DMS114 treated with DMSO at 0.1 percent for 48 hours (cell line): ENCODE measurements around the gene ACD.
"Not testable (repeated sequence)": the region's sequence is repeated elsewhere in the genome, so short reads cannot be mapped to it uniquely, and the experiment has no call there.

Experiments used
- DNase-seq: peaks from one replicate; lab custom pipeline; 2025; ENCODE audit not compliant: unreplicated experiment; lab: John Stamatoyannopoulos, UW

ACD gene

GRCh38 chr16:67659675-67660563, at the start of gene ACD:
TSS of gene ACD (minus strand) at chr16:67660260. CDS start at chr16:67660220, 40 bp downstream.
- peak; percentile 81 for DNase-seq

- DNase-seq = no peak
Measured at GRCh38 chr16:67709050-67709449, 49.0 kb upstream of the ACD start.

- no peak for DNase-seq
Measured at GRCh38 chr16:67708368-67708771, 48.3 kb upstream of the ACD start.

- no peak for DNase-seq
Measured at GRCh38 chr16:67707790-67708189, 47.7 kb upstream of the ACD start.

GRCh38 chr16:67707210-67707609, 47.1 kb upstream of the ACD start:
- no peak for DNase-seq

- no peak for DNase-seq
Measured at GRCh38 chr16:67704110-67704509, 44.0 kb upstream of the ACD start.

- DNase-seq = no peak
Measured at GRCh38 chr16:67703626-67704025, 43.6 kb upstream of the ACD start.

GRCh38 chr16:67702130-67702529, 42.1 kb upstream of the ACD start:
- no peak for DNase-seq

- DNase-seq = no peak
Measured at GRCh38 chr16:67701420-67701819, 41.4 kb upstream of the ACD start.

GRCh38 chr16:67699265-67699664, 39.2 kb upstream of the ACD start:
- no peak for DNase-seq

GRCh38 chr16:67697422-67698185, 37.5 kb upstream of the ACD start:
- DNase-seq = no peak

GRCh38 chr16:67694611-67695010, 34.6 kb upstream of the ACD start:
- DNase-seq = no peak

GRCh38 chr16:67693517-67694285, 33.6 kb upstream of the ACD start:
- not testable (repeated sequence) for DNase-seq

- DNase-seq = no peak
Measured at GRCh38 chr16:67685388-67686112, 25.5 kb upstream of the ACD start.

GRCh38 chr16:67683767-67684166, 23.7 kb upstream of the ACD start:
- DNase-seq = no peak

GRCh38 chr16:67679935-67680897, 20.2 kb upstream of the ACD start:
- no peak for DNase-seq

GRCh38 chr16:67678354-67679023, 18.4 kb upstream of the ACD start:
- DNase-seq = no peak

GRCh38 chr16:67677712-67678111, 17.7 kb upstream of the ACD start:
- no peak for DNase-seq

- DNase-seq = no peak
Measured at GRCh38 chr16:67676939-67677338, 16.9 kb upstream of the ACD start.
